ENCODE results near the gene IBA57.
"Not testable (repeated sequence)": the region's sequence is repeated elsewhere in the genome, so short reads cannot be mapped to it uniquely, and the experiment has no call there.

Gene IBA57

DNA sequence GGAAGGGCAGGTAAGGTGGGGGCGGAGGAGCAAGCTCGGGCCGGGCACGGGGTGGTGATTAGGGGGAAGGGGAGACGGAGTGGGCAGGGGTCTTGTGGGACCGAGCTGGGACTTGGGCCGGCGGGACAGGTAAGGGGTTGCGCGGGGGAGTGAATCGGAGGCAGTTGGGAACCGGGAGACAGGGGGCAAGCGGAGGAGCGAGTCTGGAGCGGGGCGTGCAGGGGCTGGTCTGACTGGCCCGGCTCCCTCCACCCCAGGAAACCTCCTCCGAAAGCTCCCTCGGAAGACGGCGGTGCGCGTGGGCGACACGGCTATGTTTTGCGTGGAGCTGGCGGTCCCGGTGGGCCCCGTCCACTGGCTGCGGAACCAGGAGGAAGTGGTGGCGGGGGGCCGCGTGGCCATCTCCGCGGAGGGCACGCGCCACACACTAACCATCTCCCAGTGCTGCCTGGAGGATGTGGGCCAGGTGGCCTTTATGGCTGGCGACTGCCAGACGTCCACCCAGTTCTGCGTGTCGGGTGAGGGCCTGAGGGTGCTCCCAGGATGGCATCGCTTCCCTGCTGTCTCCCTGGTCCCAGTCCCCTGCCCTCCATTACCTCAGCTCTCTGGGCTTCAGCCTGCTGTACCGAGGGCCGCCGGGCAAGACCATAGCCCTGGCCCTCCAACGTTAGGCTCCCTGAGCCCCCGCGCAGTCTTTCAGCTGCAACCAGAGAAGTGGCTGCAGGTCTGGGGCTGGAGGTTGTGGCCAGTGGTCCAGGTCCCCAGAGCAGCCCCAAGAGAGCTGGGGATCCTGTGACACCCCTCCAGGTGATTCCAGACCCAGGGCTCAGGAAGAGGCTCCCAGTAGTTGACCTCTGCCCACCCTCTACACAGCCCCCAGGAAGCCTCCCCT, 48.6 kb downstream of the IBA57 start:
- DNase-seq: no peak

DNA sequence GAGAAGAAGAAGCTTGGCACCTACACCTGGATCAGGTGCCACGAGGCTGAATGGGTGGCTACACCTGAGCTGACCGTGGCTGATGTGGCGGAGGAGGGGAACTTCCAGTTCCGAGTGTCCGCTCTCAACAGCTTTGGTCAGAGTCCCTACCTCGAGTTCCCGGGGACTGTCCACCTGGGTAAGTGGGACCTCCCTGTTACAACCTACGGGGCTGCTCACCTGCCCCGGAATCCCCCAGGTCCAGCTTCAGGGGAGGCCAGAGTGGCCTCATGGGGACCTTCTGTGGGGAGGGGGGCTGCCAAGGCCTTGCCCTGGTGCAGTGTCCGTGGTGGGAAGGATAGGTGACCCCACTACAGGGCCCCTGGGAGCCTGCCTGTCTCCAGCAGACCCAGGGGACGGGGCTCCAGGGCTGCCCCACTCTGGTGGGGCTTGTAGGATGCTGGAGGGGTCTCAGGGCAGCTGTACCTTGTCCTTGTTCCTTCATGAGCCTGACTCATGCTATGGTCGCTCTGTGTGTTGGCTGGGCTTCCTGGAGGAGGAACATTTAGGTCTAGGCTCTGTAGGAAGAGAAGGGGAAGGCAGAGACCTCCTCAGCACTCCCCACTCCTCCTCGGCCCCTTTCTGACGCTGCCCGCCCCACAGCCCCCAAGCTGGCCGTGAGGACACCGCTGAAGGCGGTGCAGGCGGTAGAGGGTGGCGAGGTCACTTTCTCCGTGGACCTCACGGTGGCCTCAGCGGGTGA, 49.5 kb downstream of the IBA57 start:
- DNase-seq: no peak

DNA sequence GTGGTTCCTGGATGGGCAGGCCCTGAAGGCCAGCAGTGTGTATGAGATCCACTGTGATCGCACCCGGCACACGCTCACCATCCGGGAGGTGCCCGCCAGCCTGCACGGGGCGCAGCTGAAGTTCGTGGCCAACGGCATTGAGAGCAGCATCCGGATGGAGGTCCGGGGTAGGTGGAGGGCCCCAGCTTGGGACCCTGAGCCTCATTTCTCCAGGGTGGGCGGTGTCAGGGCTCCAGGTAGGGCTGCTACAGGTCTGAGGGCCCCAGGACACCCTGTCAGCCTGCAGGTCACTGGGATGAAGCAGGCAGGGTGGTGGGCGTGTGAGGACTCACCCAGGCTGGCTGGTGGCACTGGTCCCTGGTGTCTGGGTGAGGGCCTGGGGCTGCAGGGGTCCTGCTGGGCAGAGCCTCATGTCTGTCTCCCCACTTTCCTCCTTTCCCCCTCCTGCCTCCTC, 50.1 kb downstream of the IBA57 start:
- no peak for DNase-seq

DNA sequence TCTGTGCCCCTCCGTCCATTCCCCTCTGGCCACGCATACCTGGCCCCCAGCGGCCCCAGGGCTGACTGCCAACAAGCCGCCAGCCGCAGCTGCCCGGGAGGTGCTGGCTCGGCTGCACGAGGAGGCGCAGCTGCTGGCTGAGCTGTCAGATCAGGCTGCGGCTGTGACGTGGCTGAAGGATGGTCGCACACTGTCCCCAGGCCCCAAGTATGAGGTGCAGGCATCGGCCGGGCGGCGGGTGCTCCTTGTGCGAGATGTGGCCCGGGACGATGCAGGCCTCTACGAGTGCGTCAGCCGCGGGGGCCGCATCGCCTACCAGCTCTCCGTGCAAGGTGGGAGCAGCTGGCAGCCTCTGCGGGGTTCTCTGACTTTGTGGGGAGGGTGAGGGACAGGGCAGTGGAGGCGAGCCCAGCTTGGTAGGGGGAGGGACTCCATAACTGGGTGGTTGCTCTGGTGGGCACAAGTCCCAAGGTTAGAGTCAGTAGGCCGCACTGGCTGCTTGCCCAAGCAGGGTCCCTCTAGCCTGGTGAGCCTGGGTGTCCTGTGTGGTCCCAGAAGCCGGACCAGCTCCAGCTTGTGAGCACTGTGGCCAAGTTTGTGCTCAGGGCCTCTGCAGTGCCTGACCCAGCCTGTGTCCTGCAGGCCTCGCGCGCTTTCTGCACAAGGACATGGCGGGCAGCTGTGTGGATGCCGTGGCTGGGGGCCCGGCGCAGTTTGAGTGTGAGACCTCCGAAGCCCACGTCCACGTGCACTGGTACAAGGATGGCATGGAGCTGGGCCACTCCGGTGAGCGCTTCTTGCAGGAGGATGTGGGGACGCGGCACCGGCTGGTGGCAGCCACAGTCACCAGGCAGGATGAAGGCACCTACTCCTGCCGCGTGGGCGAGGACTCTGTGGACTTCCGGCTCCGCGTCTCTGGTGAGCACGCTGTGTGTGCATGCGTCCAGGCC, 51.0 kb downstream of the IBA57 start:
- no peak for DNase-seq

DNA sequence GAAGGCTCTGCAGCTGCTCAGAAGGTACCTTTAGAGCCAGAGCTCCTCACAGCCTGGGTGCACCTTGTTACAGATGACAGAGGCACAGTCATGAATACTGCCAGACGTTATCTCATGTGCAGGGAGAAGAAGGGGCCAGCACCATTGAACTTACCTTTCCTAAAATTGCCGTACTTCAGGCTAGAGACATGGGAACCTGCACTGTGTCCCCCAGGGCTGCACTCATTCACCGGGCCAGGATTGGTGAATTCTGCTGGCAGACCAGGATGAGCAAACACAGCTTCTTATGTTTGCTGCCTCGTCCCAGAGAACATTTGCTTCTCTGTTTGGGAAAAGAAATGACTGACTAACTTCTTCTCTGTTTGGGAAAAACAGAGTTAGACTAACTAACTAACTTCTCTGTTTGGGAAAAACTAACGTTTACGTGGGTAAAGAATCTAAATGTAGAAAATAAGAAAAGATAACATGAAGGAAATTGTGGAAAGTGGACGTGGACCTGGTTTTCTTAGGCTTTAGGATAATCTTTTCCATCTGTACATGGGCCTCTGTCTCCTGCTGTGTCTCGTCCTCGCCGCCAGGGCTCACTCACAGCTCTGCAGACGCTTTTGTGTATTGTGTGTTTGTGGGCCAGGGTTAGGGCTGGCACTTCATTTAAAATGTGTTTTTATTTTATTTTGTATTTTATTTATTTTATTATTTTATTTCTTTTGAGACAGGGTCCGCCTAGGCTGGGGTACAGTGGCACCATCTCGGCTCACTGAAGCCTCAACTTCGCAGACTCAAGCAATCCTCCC, 52.1 kb downstream of the IBA57 start:
- no peak for DNase-seq

DNA sequence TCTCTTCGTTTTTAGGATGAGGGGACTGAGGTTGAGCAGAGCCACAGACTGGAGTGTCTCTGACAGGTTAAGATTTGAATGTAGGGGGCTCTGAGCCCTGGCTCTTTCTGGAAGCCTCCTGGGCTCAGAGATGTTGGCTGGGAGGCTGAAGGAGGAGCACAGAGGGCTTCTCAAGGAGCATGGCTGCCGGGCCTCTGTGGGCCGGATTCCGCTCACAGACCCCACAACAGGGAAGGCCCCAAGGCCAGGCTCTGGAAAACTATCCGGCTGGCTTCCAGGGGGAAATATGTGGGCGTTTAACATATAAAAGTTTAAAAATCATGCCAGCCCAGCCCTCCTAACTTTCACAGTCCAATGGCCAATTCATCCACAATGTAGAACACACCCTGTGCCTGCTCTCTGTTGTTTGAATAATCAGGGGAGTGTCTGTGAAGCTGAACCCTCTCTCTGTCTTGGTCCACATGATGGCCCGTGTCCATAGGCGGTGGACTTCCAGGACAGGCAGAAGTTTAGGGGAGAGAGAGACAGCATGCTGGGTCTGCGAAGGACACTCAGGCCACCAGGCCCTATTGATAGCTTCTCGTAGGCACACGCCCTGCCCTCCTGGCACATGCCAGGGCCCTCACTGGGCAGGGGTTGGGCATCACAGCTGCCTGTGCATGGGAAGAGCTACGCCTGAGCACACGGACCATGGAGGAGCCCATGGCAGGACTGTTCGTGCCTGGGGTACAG, 53.1 kb downstream of the IBA57 start:
- DNase-seq: no peak

DNA sequence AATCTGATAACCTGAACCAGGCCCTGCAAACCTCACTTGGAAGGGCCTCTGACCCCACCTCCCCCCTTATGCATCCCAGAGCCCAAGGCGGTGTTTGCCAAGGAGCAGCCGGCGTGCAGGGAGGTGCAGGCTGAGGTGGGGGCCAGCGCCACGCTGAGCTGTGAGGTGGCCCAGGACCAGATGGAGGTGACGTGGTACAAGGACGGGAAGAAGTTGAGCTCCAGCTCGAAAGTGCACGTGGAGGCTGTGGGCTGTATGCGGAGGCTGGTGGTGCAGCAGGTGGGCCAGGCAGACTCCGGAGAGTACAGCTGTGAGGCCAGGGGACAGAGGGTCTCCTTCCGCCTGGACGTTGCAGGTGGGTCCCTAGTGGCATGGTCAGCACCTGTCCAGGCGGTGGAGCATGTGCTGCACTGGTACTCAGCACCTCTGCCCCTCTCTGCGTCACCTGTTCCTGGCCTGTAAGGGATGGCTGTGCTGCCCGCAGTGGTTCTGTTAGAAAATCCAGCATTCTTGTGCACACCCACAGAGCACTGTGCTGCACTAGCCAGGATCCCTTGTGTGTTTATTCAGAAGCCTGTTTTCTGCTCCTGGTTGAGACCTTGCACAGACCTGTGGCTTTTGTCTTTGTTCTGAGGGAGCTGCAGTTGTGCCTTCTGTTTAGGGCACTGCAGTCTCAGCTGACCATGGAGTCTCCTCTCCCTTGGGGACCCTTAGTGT, 53.8 kb downstream of the IBA57 start:
- DNase-seq: no peak

DNA sequence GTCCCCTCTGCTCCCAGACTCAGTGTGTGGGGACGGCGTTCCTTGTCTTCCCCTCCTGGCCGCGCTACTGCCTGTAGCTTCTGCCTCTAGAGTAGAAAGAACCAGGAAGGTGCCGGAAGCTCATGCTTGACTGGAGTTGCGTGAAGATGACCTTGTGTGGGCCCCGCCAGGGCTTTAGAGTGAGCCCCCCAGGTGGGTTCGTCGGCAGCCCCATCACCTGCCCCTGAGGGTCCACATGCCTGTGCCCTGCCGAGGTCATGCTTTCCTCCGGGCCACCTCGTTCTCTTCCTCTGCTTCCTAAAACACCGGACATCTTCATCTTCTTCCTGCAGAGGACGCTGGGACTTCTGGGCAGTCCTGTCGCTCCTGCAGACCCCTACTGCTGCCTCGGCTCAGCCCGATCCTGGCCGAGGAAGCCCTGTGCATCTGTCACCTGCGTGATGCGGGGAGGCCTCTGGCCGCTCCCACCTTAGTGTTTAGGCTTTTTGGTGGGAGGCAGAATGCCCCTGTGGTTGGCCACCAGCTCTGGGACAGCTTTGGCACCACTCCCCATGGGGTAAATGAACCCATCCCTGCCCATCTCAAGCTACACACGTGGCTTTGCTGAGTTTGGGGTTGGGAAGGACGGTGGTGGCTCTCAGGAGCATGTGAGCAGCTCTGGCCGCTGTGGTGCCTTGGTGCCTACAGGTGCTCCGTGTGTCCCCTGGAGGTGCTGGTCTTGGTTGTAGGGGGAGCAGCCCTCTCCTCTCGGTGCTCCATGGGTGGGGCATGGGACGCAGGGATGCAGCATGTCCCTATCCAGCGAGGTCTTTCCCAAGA, 54.6 kb downstream of the IBA57 start:
- no peak for DNase-seq

DNA sequence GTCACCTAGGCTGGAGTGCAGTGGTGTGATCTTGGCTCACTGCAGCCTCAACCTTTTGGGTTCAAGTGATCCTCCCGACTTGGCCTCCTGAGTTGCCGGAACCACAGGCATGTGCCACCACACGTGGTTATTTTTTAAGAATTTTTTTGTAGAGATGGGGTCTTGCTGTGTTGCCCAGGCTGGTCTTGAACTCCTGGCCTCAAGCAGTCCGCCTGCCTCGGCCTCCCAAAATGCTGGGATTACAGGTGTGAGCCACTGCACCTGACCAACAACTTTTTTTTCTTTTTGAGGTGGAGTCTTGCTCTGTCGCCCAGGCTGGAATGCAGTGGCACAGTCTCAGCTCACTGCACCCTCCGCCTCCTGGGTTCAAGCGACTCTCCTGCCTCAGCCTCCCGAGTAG, 55.5 kb downstream of the IBA57 start:
- DNase-seq: not testable (repeated sequence)

DNA sequence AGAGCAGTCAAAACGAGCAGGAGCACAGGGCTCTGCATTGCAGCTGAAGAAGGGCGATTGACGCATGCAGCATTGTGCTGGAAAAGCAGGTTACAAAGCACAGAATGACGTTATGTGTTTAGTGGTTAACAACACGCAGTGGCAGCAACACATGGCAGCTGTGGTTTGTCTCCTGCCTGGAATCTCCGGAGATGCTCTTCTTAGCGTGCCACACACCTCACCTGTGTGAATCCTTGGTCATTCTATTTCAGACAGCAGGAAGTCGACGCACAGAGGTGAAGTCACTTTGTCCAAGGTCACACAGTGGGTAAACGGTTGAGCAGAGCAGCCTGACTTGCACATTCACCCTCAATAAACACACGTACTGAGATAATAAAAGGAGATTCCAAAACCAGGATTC, 56.9 kb downstream of the IBA57 start:
- no peak for DNase-seq

DNA sequence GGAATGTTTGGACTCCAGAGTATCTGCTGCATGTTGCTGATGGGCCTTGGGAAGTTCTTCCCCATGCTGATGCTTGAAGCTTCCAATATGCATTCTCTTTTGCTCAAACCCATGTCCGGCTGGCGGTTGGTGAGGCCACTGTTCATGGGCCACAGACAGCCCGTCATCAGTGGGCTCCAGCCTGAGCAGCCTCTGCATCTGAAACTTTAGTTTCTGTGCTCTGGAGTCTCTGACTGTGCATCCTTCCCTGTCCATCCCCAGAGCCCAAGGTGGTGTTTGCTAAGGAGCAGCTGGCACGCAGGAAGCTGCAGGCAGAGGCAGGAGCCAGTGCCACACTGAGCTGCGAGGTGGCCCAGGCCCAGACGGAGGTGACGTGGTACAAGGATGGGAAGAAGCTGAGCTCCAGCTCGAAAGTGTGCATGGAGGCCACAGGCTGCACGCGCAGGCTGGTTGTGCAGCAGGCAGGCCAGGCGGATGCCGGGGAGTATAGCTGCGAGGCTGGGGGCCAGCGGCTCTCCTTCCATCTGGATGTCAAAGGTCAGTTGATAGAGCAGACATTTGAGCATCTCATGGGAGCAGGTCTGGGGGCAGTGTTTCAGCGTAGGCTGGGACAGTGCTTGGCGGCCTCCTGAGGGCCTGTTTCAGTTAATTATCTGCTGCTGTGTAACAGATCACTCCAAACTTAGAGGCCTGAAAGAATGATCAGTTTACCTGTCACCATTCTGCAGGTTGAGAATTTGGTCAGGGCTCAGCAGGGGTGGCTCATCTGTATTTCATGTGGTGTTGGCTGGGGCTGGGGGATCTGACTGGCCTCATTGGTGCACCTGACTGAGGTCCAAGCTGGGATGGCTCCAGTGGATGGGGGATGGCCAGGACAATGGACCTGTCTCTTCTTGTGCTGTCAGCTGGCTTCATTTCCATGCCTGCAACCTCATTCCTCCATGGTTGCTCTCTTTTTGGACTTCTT, 58.9 kb downstream of the IBA57 start:
- no peak for DNase-seq

DNA sequence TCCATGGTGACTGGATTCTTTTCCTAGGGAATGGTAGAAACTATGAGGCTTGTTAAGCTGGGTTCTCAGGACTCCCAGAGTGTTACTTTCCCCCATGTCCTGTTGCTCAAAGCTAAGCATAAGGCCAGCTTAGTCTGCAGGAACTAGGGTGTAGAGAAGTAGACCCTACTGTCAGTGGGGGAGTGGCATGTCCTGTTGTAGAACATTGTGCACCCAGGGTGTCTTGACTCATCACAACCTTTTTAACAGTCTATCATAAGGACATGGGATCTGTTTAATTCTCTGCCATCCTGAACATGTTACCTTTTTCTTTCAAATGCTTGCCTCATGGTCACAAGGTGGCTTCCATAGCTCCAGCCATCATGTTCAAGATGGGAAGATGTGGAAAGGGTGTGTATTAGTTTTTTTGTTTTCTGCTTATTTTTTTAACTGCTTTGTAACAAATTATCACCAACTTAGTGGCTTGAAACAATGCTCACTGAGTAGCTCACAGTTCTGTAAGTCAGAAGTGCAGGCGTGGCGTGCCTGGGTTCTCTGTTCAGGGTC, 59.6 kb downstream of the IBA57 start:
- no peak for DNase-seq

DNA sequence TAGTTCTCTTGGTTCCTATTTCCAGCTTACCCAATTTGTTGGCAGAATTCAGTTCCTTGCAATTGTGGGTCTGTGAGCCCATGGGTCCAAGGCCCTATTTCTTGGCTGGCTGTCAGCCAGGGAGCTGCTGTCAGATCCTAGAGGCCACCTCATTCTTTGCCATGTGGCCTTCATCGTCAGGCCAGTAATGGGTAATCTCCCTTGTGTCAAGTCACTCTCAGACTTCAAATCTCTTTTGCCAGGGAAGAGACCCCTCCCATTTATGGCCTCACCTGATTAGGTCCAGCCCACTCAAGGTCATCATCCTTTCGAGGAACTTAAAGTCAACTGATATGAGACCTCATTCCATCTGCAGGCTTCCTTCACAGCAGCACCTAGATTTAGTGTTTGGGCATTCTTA, 60.1 kb downstream of the IBA57 start:
- no peak for DNase-seq

DNA sequence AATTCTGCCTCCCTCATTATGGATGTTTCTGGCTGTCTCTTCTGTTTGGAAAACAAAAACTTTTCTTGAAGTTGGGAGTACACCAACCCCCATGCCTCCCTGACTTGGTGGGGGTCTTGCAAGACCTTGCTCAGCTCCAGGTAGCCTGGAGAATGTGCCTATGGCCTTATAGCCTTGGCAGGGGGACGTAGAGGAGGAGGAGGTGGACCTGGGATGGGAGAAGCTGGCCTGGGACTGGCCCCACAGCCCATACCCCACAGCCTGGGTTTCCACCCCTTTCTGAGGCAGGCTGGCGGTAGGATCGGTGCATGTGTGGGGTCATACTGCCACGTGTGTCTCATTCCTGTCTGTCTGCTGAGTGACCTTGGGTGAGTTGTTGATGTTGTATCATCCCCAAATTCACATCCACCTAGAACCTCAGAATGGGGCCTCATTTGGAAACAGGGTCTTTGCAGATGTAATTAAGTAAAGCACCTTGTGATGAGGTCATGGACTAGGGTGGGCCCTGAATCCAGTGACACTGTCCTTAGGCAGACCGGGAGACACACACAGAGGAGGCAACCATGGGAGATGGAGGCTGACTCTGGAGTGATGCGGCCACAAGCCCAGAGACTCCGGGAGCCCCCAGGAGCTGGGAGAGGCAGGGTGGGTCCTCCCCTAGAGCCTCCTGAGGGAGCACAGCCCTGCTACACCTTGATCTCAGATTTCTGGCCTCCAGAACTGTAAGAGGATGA, 60.7 kb downstream of the IBA57 start:
- no peak for DNase-seq

DNA sequence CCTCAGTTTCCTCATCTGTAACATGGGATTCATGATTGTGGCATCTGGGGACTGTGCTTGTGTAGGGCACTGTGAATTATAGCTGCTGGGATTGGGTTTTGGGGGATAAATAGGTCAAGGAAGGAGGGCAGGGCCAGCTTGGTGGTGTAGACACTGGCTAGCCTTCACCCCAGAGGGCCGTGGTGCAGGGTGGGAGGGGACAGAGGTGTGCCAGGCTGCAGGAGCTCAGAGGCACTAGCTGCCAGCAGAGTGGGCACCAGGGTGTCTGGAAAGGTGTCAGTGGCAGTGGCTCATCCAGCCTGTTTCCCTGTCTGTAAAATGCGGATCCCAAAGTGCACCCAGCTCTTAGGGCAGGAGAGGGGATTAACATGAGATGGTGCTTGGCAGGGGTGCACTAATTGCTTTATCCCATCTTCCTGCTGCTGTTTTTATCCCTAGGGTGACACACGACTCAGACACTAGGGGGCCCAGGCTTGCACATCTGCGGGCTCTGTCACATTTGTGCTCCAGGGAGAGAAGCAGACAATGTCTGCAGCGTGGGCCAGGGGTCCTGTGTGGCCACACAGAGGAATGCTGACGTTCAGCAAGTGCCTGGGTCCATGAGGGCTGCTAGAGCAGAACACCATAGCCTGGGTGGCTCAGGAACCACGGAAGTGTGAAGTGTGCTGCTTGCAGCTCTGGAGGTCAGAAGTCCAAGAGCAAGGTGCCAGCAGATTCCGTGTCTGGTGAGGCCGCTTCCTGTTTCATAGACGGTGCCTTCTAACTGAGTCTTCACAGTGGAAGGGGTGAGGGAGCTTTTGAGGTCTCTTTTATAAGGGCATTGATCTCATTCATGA, 61.6 kb downstream of the IBA57 start:
- no peak for DNase-seq

DNA sequence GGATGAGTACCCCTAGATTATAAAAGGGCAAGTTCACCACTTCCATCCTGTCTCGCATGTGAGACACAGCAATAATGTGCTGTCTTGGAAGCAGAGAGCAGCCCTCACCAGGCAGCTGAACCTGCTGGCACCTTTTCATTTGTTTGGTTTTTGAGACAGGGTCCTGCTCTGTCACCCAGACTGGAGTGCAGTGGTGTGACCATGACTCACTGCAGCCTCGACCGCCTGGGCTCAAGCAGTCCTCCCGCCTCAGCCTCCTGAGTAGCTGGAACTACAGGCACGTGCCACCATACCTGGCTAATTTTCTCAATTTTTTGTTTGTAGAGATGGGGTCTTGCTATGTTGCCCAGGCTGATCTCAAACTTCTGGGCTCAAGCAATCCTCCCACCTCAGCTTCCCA, 62.5 kb downstream of the IBA57 start:
- not testable (repeated sequence) for DNase-seq

All from effector CD8-positive, alpha-beta T cell (primary cell).